NT2/D1 (cell line): ENCODE measurements around the gene RBM47.

Experiments used
- SUZ12 ChIP-seq: IDR thresholded peaks from 2 replicates; pipeline ENCODE4 v1.6.1; 2011; ENCODE audit not compliant: insufficient read length, insufficient read depth; ENCODE audit errors: extremely low read depth
- YY1 ChIP-seq: IDR thresholded peaks from 2 replicates; pipeline ENCODE4 v1.6.1; 2011; ENCODE audit not compliant: insufficient read length, insufficient read depth
- ZNF274 ChIP-seq: IDR thresholded peaks from 2 replicates; pipeline ENCODE4 v1.6.1; 2011; ENCODE audit warnings: mild to moderate bottlenecking, low read depth, low read length

DNA sequence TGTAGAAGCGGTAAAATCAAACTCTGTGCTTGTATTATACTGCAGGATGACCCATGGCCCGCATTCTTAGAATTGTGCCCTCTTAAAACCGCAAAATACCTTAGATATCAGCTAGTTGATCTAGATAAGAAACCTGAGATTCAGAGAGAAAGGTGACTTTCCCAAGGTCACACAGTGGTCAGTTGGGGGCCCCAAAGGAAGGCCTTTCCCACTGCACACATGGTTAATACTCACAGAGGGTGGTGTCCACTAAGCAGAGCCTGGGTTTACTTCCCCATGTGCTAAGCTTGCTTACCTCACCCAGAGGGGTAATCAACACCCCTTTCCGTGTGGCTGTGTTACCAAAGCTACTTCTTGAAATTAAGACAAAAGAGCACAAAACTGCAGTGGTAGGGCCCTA is 66.3 kb downstream of the RBM47 start:
- no peak for TF ChIP-seq YY1
- TF ChIP-seq ZNF274 = no peak
- TF ChIP-seq SUZ12 = no peak
